Activated CD8-positive, alpha-beta memory T cell treated with anti-CD3 and anti-CD28 coated beads, Interleukin-2, amount 10 ng/mL, durations not matched to agents 7 days and 5 days (primary cell): Measurements from ENCODE around the gene ZNF138. TPM values are rescaled to one million over a fixed set of nuclear protein-coding genes. Genes with fewer than 3 reads are reported as not detected.
A peak's percentile ranks its signal among the peaks of the same experiment; 100 is the strongest.

Experiments used
- ATAC-seq: fragments of 150-1000 bp; cut with Tn5 transposase; one replicate; pipeline ENCODE4 v1.10.0; 2021; ENCODE audit warnings: moderate library complexity
- CTCF ChIA-PET: fragments of 350-600 bp; sonication (Branson Sonifier 250); formaldehyde crosslinking; loops from one replicate; lab custom pipeline; 2021; ENCODE audit warnings: antibody characterized with exemption; lab: Charles Lee
- DNase-seq: peaks from one replicate; pipeline ENCODE4 v3.0.0-alpha.2; 2020
- H3K27ac Mint-ChIP-seq: one replicate; pipeline ENCODE4 v1.8.0; 2021; ENCODE audit warnings: mild to moderate bottlenecking, mixed read lengths
- H3K27me3 Mint-ChIP-seq: one replicate; pipeline ENCODE4 v1.8.0; 2021; ENCODE audit warnings: mixed read lengths
- H3K36me3 Mint-ChIP-seq: one replicate; pipeline ENCODE4 v1.8.0; 2021; ENCODE audit warnings: mild to moderate bottlenecking, mixed read lengths
- H3K4me1 Mint-ChIP-seq: one replicate; pipeline ENCODE4 v1.8.0; 2021; ENCODE audit warnings: mixed read lengths
- H3K4me3 Mint-ChIP-seq: one replicate; pipeline ENCODE4 v1.8.0; 2021; ENCODE audit warnings: mild to moderate bottlenecking, moderate library complexity, mixed read lengths
- H3K9me3 Mint-ChIP-seq: one replicate; pipeline ENCODE4 v1.8.0; 2022; ENCODE audit warnings: low read depth, mixed read lengths
- total RNA-seq, 2 experiments: library from RNA; stranded (reverse); gene quantifications; one replicate each; pipeline ENCODE4 v1.2.3, GENCODE V29; 2021

Gene ZNF138
- total RNA-seq, 2 experiments from 2014 or later, result 6.9 to 11.0 TPM

- peaks cover 35% of the 10 kb centered on the region for H3K27me3 Mint-ChIP-seq
- peaks cover 17% of the 10 kb centered on the region for H3K4me1 Mint-ChIP-seq
- peaks cover 1% of the 10 kb centered on the region for H3K36me3 Mint-ChIP-seq
- no peak overlapping the region for H3K27ac Mint-ChIP-seq
- ATAC-seq, result no peak
- CTCF ChIA-PET, result no interaction called here
- H3K9me3 Mint-ChIP-seq, result peaks cover 2% of the 10 kb centered on the region
- DNase-seq, result no peak
- H3K4me3 Mint-ChIP-seq, result no peak overlapping the region
These were observed 86.4 kb downstream of the ZNF138 start for GRCh38 chr7:64880322-64881297.

DNA sequence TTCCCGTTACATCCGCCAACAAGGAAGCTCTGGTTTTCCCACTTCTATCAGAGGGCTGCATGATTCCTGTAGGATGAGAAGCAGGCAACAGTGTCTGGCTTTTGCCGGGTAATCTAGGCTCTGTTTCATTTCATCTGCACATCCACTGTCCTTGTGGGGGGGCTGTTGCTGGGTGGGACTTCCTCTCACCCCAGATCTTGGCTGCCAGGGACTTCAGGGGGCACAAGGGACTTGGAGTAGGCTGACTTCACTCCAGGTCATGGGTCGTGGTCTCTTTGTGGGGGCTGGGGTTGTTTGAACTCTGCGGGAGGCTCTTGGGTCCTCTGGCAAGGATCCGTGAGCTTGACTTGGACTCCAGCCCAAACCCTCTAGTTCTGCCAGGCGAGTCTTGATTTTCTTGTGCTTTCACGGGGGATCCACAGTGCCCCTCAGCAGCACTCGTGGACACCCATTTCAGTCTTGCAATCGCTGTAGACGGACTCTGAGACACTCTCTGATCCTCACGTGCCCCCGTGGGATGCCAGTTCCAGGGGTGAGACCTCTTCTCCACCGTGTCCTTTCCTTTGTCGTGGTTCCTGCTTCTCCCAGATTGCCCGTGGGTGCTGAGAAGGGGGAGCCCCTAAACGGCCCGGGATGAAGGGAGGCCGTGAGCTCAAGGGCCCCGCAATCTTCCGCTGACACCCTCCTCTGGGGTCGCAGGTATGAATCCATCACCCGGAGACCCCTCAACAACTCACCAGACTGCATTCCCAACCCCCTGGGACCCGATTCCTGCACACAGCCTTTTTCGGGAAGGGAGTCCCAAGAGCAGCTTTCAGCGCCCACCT, 87.4 kb downstream of the ZNF138 start:
- DNase-seq (no peak), ATAC-seq (no peak)
- Mint-ChIP-seq H3K4me3 (no peak overlapping the region), H3K9me3 (peaks cover 2% of the 10 kb centered on the region), H3K27me3 (peaks cover 40% of the 10 kb centered on the region), H3K27ac (no peak overlapping the region), H3K4me1 (peaks cover 17% of the 10 kb centered on the region), H3K36me3 (peaks cover 1% of the 10 kb centered on the region)
- CTCF ChIA-PET, result no interaction called here

- peaks cover 45% of the 10 kb centered on the region for H3K27me3 Mint-ChIP-seq
- peak; percentile 24 for ATAC-seq
- H3K4me3 Mint-ChIP-seq, result peak overlapping the region; percentile 52
- peaks cover 12% of the 10 kb centered on the region for H3K4me1 Mint-ChIP-seq
- CTCF ChIA-PET, result no interaction called here
- H3K9me3 Mint-ChIP-seq, result peaks cover 2% of the 10 kb centered on the region
- no peak overlapping the region for H3K27ac Mint-ChIP-seq
- peak; percentile 26 for DNase-seq
- peaks cover 1% of the 10 kb centered on the region for H3K36me3 Mint-ChIP-seq
These were observed 88.3 kb downstream of the ZNF138 start for GRCh38 chr7:64882341-64883112.

Other genes starting within 250 kb of the ZNF138 start
- gene ZNF680, start 231.4 kb upstream of the ZNF138 start, total RNA-seq, result 10 to 100 TPM; 11.9 to 22.4 TPM
- gene ZNF107, start 128.3 kb upstream of the ZNF138 start, total RNA-seq, result 10 to 100 TPM; 17.8 to 25.6 TPM
- gene ZNF273, start 108.8 kb downstream of the ZNF138 start, total RNA-seq, result 10 to 100 TPM in 1 of 2 experiments, 1 to 10 TPM in 1; 8.4 to 13.6 TPM
- gene ZNF117, start 196.6 kb downstream of the ZNF138 start, total RNA-seq, result 1 to 10 TPM; 3.6 to 4.9 TPM
- gene ERV3-1, start 212.3 kb downstream of the ZNF138 start, total RNA-seq, result 10 to 100 TPM in 1 of 2 experiments, 1 to 10 TPM in 1; 9.5 to 15.1 TPM